GM04504 (cell line): ENCODE results near the gene RASA2.

Source experiments
- DNase-seq: peaks from one replicate; pipeline ENCODE4 v3.0.0-alpha.2; 2012; ENCODE audit warnings: low read depth

Gene RASA2

DNA sequence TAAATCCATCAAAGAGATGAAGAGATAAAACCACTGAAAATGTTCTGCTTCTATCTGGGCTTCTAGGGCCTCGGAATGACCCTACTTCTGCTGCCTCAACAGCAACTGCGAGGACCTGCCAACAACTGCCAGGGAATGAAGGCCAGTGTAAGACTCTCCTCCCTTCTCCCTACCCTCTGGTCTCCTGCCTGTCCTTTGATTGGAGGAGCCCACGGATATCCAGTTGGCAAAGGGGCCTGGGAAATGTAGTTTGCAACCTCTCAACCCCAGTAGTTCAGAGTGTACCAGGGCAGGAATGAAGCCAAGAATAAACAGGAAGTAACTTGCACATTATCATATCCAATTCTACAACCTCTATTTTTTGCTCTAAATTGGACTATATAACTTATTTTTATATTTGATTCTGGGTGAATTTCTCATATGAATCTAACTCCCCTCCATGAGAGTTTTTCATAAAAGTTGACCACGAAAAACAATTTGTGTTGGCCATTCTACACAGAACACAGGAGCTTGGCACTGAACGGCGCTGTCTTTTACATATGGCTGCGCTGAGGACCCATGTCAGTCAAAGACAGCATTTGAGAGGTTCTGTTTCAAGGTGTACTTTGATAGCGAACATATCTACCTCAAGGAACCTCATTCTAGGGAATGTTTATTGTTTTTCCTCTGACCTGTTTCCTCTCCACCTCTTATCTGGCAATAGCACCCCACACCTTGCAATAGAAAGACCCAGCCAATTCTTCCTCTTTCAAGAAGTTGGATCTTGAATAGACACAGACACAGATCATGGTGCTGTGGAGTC, 160.1 kb downstream of the RASA2 start:
- DNase-seq = no peak

GRCh38 chr3:141647562-141647915, 160.7 kb downstream of the RASA2 start:
- DNase-seq = no peak

GRCh38 chr3:141648055-141648910, 161.5 kb downstream of the RASA2 start:
- DNase-seq = no peak

DNA sequence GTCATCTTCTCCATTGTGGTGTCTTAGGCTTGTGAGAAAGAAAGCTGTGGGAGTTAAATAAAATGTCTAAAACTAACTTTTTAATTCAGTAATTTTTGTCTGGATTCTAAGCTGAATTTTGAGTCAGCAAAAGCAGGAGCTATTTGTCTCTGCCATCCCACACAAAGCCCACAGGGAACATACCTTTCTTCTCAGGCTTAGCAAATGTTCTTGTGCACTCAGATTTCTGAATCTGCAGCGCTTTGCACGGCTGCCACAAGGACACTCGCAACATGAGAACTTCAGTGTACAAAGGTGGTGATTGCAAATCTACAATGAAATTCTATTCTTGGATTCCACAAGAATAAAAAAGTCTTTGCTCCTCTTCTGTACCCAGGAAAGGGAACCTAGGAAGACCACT, 163.0 kb downstream of the RASA2 start:
- no peak for DNase-seq

DNA sequence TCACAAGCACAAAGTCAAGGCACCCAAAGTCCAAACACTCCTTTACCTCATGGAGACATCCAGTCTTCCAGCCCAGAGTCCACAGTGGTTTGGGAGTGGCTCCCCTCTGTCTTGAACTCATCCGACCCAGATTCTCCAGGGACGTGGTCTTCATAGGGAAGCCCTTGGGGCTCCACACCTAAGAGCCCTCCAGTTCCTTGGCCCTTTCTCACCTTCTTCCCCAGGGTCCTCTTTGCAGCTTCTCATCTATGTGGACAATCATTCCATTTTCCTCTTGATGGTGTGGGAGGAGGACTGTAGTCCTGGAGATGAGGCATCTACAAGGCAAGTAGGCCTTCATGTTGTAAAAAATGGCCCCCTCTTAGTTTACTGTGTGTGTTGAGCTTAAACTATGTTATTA, 164.0 kb downstream of the RASA2 start:
- no peak for DNase-seq

- no peak for DNase-seq
Observed at GRCh38 chr3:141651409-141651808, 164.6 kb downstream of the RASA2 start.

DNA sequence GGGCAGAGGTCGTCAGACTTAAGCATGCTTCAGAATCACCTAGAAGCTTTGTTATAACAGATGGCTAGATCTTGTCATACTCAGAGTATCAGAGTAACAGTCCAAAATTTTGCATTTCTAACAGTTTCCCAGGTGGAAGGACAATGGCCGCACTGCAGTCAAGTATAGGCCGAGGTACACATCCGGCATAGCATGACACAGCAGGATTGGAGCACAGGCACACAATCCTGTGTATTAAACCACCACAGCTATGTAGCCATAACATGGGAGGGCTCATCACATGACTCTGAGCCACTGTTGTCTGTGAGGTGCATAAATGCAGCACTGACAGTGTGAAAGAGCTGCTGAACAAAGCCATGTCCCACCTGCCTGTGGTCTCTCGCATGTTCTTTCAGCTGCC, 165.5 kb downstream of the RASA2 start:
- DNase-seq = no peak

GRCh38 chr3:141653847-141654246, 167.0 kb downstream of the RASA2 start:
- DNase-seq = no peak

- no peak for DNase-seq
Observed at GRCh38 chr3:141655801-141656200, 169.0 kb downstream of the RASA2 start.

- peak; percentile 84 for DNase-seq
Observed at GRCh38 chr3:141656771-141657170, 169.9 kb downstream of the RASA2 start.

- DNase-seq = no peak
Observed at GRCh38 chr3:141657516-141657915, 170.7 kb downstream of the RASA2 start.

DNA sequence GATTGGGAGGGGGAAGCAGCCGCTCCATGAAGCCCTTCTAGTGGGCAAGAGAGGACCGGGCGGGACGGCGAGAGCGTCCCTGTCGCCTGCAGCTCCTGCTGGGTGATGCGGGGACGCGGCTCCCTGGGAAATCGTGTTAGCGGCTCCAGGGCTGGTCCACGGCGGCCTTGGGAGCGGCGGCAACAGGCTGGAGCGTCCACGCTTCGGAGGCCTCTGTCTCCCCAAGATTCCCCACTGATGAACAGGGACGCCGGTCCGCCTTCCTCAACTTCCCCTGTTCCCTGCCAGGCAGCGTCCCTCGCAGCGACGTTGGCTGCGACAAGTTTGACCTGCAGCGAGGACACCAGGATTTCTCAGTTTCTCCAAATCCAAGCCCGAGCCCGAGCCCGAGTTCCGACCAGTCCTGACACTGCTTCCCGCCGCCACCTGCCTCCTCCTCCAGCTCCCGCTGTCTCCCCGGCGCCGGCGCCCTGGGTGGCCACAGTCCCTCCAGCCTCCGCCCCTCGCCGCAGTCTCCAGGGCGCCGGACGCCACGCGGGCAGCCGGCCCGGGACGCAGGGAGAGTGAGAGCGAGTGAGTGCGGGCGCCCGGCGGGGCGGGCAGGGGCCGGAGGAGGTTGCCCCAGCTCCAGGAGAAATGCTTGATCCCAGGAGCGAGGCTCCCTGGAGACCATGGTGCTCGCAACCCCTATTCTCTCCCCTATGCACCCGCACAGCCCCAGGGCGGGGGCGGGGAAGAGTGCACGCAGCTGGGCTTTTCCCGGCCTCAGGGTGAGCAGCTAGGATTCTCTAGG, 173.2 kb downstream of the RASA2 start:
- no peak for DNase-seq

- no peak for DNase-seq
Observed at GRCh38 chr3:141660614-141660947, 173.8 kb downstream of the RASA2 start.

DNA sequence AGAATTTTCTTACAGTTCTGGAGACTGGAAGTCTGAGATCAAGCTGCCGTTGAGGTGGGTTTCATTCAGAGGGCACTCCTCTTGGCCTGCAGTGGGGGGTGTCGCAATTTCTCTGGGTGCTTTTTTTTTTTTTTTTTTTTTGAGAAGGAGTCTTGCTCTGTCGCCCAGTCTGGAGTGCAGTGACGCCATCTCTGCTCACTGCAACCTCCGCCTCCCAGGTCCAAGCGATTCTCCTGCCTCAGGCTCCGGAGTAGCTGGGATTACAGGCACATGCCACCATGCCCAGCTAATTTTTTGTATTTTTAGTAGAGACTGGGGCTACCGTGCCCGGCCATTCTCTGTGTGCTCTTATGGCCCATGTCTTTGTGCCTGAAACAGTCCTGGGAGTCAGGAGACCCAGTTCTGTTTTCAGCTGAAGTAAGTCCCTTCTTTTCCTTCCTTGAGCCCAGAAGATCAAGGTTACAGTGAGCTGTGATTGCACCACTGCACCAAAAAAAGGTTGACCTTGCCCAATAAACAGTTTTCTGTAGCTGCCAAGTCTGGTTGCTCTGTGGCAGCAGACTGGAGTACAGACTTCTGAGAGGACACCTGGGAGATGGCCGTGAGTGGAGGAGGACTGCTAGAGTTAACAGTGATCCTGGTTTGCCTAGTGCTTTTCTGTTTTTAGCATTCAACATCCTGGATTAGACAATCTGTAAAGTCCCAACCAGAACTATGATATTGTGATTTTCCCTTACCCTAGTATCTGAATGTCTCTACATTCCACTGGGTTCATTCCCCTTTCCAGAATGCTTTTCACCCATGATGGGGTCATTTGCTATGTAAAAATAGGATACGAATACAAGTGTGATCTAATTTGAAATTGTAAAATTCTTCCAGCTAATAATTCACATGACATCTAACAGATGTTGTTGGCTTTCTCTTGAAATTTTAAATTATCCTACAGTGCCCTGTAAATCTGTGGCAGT, 174.7 kb downstream of the RASA2 start:
- no peak for DNase-seq

DNA sequence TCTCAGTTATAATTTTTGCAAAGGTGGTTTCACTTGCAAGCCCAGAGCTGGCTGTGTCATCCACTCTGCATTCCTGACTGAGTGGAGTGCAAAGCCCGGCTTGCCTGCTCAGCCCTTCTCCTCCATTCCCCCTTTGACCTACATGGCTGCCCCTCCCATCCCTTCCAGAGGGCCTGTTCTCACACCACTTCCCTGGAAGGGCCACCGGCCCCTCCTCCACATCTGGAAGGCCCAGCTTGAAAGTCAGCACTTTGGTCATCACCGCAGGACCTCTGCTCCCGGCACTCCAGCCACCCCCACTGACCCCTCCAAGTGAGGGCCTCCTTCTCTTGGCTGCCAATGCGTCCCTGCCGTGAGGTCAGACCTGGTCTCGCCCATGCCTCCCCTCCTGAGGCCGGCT, 177.2 kb downstream of the RASA2 start:
- DNase-seq = no peak
